ENCODE data around the gene AQP5.

DNA sequence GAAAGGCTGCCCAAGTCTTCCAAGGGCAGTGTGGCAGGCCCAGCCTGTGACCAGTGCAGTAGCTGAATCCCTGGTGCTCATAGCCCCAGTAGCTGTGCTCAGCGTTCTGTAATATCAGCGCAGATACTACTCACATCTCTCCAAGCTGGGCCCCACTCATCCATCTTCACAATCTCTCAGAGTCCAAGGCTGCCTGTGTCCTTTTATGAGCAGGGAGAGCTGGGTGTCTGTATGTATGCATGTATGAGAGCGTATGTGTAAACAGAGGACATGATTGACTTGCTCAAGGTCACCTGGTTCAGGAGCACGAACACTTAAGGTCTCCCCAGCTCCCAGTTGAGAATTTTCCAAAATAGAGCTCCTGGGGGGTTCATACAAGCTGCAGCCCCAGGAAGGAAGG is 16.5 kb downstream of the AQP5 start:
- TF ChIP-seq, protein P1, sequence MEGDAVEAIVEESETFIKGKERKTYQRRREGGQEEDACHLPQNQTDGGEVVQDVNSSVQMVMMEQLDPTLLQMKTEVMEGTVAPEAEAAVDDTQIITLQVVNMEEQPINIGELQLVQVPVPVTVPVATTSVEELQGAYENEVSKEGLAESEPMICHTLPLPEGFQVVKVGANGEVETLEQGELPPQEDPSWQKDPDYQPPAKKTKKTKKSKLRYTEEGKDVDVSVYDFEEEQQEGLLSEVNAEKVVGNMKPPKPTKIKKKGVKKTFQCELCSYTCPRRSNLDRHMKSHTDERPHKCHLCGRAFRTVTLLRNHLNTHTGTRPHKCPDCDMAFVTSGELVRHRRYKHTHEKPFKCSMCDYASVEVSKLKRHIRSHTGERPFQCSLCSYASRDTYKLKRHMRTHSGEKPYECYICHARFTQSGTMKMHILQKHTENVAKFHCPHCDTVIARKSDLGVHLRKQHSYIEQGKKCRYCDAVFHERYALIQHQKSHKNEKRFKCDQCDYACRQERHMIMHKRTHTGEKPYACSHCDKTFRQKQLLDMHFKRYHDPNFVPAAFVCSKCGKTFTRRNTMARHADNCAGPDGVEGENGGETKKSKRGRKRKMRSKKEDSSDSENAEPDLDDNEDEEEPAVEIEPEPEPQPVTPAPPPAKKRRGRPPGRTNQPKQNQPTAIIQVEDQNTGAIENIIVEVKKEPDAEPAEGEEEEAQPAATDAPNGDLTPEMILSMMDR (IDR thresholded peaks at IDR 0.05) = no peak
- TF ChIP-seq EP300 (IDR thresholded peaks at IDR 0.05) = no peak
